B cell (primary cell): ENCODE measurements around the gene NYAP1. TPM values are rescaled to one million over a fixed set of nuclear protein-coding genes. Genes with fewer than 3 reads are reported as not detected.
"Not testable (repeated sequence)": the region's sequence is repeated elsewhere in the genome, so short reads cannot be mapped to it uniquely, and the experiment has no call there.

Source experiments
- ATAC-seq: fragments of 200-7000 bp; cut with Tn5 transposase; one replicate; pipeline ENCODE4 v1.10.0; 2021; ENCODE audit warnings: low read depth, mild to moderate bottlenecking, moderate number of reproducible peaks, moderate library complexity
- CTCF ChIA-PET: fragments of 350-600 bp; sonication (Branson Sonifier 250); formaldehyde crosslinking; loops from one replicate; lab custom pipeline; 2021; ENCODE audit warnings: antibody characterized with exemption, inconsistent platforms; lab: Charles Lee
- POLR2A ChIA-PET: fragments of 350-600 bp; sonication (Branson Sonifier 250); formaldehyde crosslinking; loops from one replicate; lab custom pipeline; 2021; ENCODE audit warnings: antibody characterized with exemption; lab: Charles Lee
- DNase-seq: peaks from one replicate; pipeline ENCODE4 v3.0.0; 2013
- H2AFZ ChIP-seq: 2 replicates; pipeline ENCODE4 v1.6.1; 2012; ENCODE audit warnings: mild to moderate bottlenecking, low read depth, low read length; ENCODE audit not compliant: insufficient read depth, poor library complexity, severe bottlenecking
- H3K27ac ChIP-seq, 2 donors: 1 replicate in 1 of 2; 2 replicates in 1 of 2; pipeline ENCODE4 v1.5.1; 2012 to 2013; ENCODE audit warnings: low read length in 2 of 2, mild to moderate bottlenecking in 2 of 2, moderate library complexity in 1 of 2
- H3K27me3 ChIP-seq, 4 experiments: fragments of 200-600 bp in 1 of 4; sonication (generic) in 1 of 4; replicated peaks in 1 of 4; 1 replicate in 2 of 4; 2 replicates in 2 of 4; pipeline versions ENCODE4 v1.6.1 to v1.7.0; 2013 to 2016; ENCODE audit warnings: low read length in 3 of 4, mild to moderate bottlenecking in 2 of 4, mixed read lengths in 1 of 4, moderate library complexity in 1 of 4; ENCODE audit not compliant: insufficient read depth in 4 of 4, control insufficient read depth in 3 of 4; ENCODE audit errors: control extremely low read depth in 1 of 4
- H3K36me3 ChIP-seq, 2 experiments: replicated peaks in 1 of 2; 1 replicate in 1 of 2; 2 replicates in 1 of 2; pipeline versions ENCODE4 v1.6.1 to v1.7.1; 2013; ENCODE audit warnings: low read length in 1 of 2; ENCODE audit not compliant: insufficient read depth in 2 of 2, control insufficient read depth in 1 of 2; ENCODE audit errors: control extremely low read depth in 1 of 2, extremely low read depth in 1 of 2
- H3K4me1 ChIP-seq, 2 donors: fragments of 200-600 bp in 1 of 2; sonication (generic) in 1 of 2; 1 replicate in 1 of 2; 2 replicates in 1 of 2; pipeline versions ENCODE4 v1.5.1 to v1.6.1; 2013 to 2017; ENCODE audit warnings: low read length in 2 of 2; ENCODE audit not compliant: control insufficient read depth in 2 of 2, insufficient read depth in 2 of 2
- H3K4me2 ChIP-seq: replicated peaks from 2 replicates; pipeline ENCODE3; 2012; ENCODE audit warnings: mild to moderate bottlenecking, low read depth, low read length; ENCODE audit not compliant: poor library complexity, severe bottlenecking
- H3K4me3 ChIP-seq, 5 experiments: fragments of 200-600 bp in 1 of 5; sonication (generic) in 1 of 5; 1 replicate in 3 of 5; 2 replicates in 2 of 5; pipeline versions ENCODE4 v1.5.1 to v1.7.0; 2011 to 2016; ENCODE audit warnings: low read length in 4 of 5, mild to moderate bottlenecking in 4 of 5, low read depth in 2 of 5, control low read depth in 1 of 5, moderate library complexity in 1 of 5; ENCODE audit not compliant: insufficient read depth in 1 of 5; ENCODE audit errors: control extremely low read depth in 1 of 5, extremely low read depth in 1 of 5
- H3K79me2 ChIP-seq: fragments of 200-600 bp; sonication (generic); one replicate; pipeline ENCODE4 v1.6.0; 2016; ENCODE audit warnings: low read length; ENCODE audit not compliant: control insufficient read depth, insufficient read depth
- H3K9ac ChIP-seq: fragments of 200-600 bp; sonication (generic); 2 replicates; pipeline ENCODE4 v1.6.1; 2017; ENCODE audit warnings: mild to moderate bottlenecking, low read length, moderate library complexity
- H3K9me3 ChIP-seq, 3 donors: one replicate each; pipeline versions ENCODE4 v1.6.1 to v1.7.1; 2013; ENCODE audit warnings: low read length in 2 of 3; ENCODE audit not compliant: control insufficient read depth in 2 of 3, insufficient read depth in 1 of 3; ENCODE audit errors: control extremely low read depth in 1 of 3
- H4K20me1 ChIP-seq: 2 replicates; pipeline ENCODE4 v1.6.0; 2012; ENCODE audit warnings: mild to moderate bottlenecking, low read length; ENCODE audit not compliant: insufficient read depth, control insufficient read depth, poor library complexity, severe bottlenecking
- H3K27ac Mint-ChIP-seq: one replicate; pipeline ENCODE4 v1.8.0; 2021; ENCODE audit warnings: mixed read lengths
- H3K27me3 Mint-ChIP-seq: one replicate; pipeline ENCODE4 v1.8.0; 2021; ENCODE audit warnings: mixed read lengths
- H3K4me1 Mint-ChIP-seq: one replicate; pipeline ENCODE4 v1.8.0; 2021; ENCODE audit warnings: mixed read lengths
- H3K4me3 Mint-ChIP-seq: one replicate; pipeline ENCODE4 v1.8.0; 2021; ENCODE audit warnings: mixed read lengths
- H3K9me3 Mint-ChIP-seq: one replicate; pipeline ENCODE4 v1.8.0; 2022; ENCODE audit warnings: mixed read lengths; ENCODE audit not compliant: insufficient read depth
- EZH2 ChIP-seq: IDR thresholded peaks from 2 replicates; pipeline ENCODE4 v1.6.1; 2012; ENCODE audit warnings: borderline replicate concordance, low read depth, mild to moderate bottlenecking, moderate library complexity, low read length; ENCODE audit not compliant: insufficient read depth, poor library complexity, severe bottlenecking
- WGBS: methylation state at CpG from one replicate; pipeline ENCODE4 v1.1.5; 2013; ENCODE audit warnings: missing lambda C conversion rate; ENCODE audit not compliant: insufficient coverage; 5-methylcytosine and 5-hydroxymethylcytosine counted together
- intact Hi-C: fragments of 100-400 bp; cut with micrococcal nuclease; formaldehyde crosslinking; loops from one replicate; pipeline ENCODE4 v1.10.0; 2022
- polyA plus RNA-seq: library from polyadenylated mRNA; depleted of rRNA; stranded (reverse); fragments of >200 nt; gene quantifications from 2 replicates; pipeline ENCODE4 v1.2.3, GENCODE V29; 2012
- total RNA-seq, 2 donors: library from RNA; stranded (reverse); fragments of 120-200 nt in 1 of 2; gene quantifications; 1 replicate in 1 of 2; 2 replicates in 1 of 2; pipeline versions ENCODE4 v1.2.3 to v1.2.4, GENCODE V29; 2013 to 2022
- TF ChIP-seq, protein P1 (sequence below): fragments of 200-600 bp; IDR thresholded peaks from one replicate; pipeline ENCODE4 v1.8.0; 2022; ENCODE audit warnings: antibody characterized with exemption, mild to moderate bottlenecking

NYAP1 gene
- total and polyA plus RNA-seq, 2 donors (not counting 1 experiment from before 2014, with no cell fraction given), result 0.06 TPM; not detected in 1

DNA sequence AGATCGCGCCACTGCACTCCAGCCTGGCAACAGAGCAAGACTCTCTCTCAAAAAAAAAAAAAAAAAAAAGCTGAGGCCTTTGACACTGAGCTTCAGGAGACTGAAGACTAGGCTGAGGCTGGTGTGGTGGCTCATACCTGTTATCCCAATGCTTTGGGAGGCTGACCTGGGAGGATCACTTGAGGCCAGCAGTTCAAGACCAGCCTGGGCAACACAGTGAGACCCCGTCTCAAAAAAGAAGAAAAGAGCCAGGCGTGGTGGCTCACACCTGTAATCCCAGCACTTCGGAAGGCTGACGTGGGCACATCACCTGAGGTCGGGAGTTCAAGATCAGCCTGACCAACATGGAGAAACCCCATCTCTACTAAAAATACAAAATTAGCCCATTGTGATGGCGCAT is 36.4 kb upstream of the NYAP1 start:
- not testable (repeated sequence) for H3K4me3 Mint-ChIP-seq
- WGBS, result 100% methylated on average over 2 of the region's 8 CpGs

DNA sequence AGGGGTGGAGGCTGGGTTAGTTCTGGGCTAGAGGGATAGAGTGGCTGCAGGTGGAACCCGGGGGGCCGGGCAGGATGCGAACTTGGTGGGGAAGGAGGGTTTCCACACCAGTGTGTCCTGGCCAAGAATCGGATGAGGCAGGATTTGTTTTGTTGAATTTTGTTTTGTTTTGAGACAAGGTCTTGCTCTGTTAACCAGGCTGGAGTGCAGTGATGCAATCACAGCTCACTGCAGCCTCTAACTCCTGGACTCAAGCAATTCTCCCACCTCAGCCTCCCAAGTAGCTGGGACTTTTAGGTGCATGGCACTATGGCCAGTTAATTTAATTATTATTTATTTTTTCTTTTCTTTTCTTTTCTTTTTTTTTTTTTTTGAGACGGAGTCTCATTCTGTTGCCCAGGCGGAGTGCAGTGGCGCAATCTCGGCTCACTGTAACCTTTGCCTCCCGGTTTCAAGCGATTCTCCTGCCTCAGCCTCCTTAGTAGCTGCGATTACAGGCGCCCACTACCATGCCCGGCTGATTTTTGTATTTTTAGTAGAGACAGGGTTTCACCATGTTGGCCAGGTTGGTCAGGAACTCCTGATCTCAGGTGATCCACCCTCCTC is 34.4 kb upstream of the NYAP1 start:
- H3K4me3 Mint-ChIP-seq, result no peak overlapping the region
- no peaks in the 10 kb centered on the region for H4K20me1 ChIP-seq
- intact Hi-C loops, result no loop called here
- H3K4me1 ChIP-seq, result peaks cover 17 to 30% of the 10 kb centered on the region in 2 donors
- H3K9me3 Mint-ChIP-seq, result no peaks in the 10 kb centered on the region
- no peak overlapping the region for H3K4me2 ChIP-seq
- ChIA-PET CTCF (interaction anchor here (0.7 to 2.5 kb wide), 9 partner anchors 11 to 317 kb away, joined by 3 to 13 read pairs (median 6); partner anchors contain the start of genes PILRB, POP7 and PPP1R35), POLR2A (interaction anchor here (0.7 to 2.3 kb wide), 5 partner anchors 11 to 41 kb away, joined by 3 to 11 read pairs (median 7); partner anchors contain the start of genes PPP1R35 and ZCWPW1)
- no peak for DNase-seq
- H3K9ac ChIP-seq, result no peak overlapping the region
- no peaks in the 10 kb centered on the region for H3K9me3 ChIP-seq
- no peaks in the 10 kb centered on the region for H3K27me3 Mint-ChIP-seq
- 91% methylated on average over 8 of the region's 13 CpGs for WGBS
- no peaks in the 10 kb centered on the region for H3K36me3 ChIP-seq
- no peaks in the 10 kb centered on the region for H3K27me3 ChIP-seq
- H3K4me3 ChIP-seq, result no peak overlapping the region
- peaks cover 19% of the 10 kb centered on the region for H3K4me1 Mint-ChIP-seq
- no peak for ATAC-seq
- no peaks in the 10 kb centered on the region for H3K79me2 ChIP-seq
- no peak overlapping the region for H2AFZ ChIP-seq
- no peak overlapping the region for H3K27ac Mint-ChIP-seq
- H3K27ac ChIP-seq, result no peak overlapping the region
- no peak for TF ChIP-seq EZH2
- TF ChIP-seq, protein P1, sequence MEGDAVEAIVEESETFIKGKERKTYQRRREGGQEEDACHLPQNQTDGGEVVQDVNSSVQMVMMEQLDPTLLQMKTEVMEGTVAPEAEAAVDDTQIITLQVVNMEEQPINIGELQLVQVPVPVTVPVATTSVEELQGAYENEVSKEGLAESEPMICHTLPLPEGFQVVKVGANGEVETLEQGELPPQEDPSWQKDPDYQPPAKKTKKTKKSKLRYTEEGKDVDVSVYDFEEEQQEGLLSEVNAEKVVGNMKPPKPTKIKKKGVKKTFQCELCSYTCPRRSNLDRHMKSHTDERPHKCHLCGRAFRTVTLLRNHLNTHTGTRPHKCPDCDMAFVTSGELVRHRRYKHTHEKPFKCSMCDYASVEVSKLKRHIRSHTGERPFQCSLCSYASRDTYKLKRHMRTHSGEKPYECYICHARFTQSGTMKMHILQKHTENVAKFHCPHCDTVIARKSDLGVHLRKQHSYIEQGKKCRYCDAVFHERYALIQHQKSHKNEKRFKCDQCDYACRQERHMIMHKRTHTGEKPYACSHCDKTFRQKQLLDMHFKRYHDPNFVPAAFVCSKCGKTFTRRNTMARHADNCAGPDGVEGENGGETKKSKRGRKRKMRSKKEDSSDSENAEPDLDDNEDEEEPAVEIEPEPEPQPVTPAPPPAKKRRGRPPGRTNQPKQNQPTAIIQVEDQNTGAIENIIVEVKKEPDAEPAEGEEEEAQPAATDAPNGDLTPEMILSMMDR, result no peak

More for the DNA sequence above, 36.4 kb upstream of the NYAP1 start:
- H4K20me1 ChIP-seq, ATAC-seq, H3K9ac ChIP-seq, H3K9me3 ChIP-seq, H2AFZ ChIP-seq, H3K79me2 ChIP-seq, H3K27ac ChIP-seq, H3K27me3 Mint-ChIP-seq, H3K4me3 ChIP-seq, intact Hi-C loops, H3K27me3 ChIP-seq, DNase-seq, H3K4me2 ChIP-seq, H3K36me3 ChIP-seq, H3K27ac Mint-ChIP-seq, H3K9me3 Mint-ChIP-seq: not testable (repeated sequence)
- ChIA-PET CTCF (interaction anchor here (1.1 to 4.7 kb wide), 2 partner anchors 40 to 225 kb away, joined by 3 to 26 read pairs; no protein-coding TSS in a partner anchor), POLR2A (interaction anchor here (0.7 to 1.5 kb wide), 4 partner anchors 10 to 19 kb away, joined by 3 to 13 read pairs (median 6); partner anchors contain the start of genes PPP1R35 and ZCWPW1)
- peaks cover 18 to 31% of the 10 kb centered on the region in 2 donors for H3K4me1 ChIP-seq
- peaks cover 22% of the 10 kb centered on the region for H3K4me1 Mint-ChIP-seq
